Measurements from ENCODE around the gene CADM2. TPM values are rescaled to one million over a fixed set of nuclear protein-coding genes. Genes with fewer than 3 reads are reported as not detected.

Gene CADM2
- total RNA-seq, 1 donor = not detected

DNA sequence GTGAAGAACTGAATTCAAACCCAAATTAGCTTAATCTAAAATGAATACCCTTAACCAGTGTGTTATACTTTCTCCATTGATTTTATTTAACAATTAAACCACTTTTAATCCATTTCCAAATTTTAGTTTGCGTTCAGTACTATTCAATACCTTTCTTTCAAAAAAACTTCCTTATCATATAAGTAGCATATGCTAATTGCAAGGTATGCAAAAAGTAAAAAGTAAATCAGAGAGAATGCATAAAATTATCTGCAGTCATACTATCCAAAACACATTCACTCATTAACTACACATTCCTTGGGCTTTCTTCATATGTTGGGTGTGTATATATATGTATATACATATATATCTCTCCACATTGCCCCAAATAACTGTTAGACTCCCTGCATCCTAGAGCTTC, 208.8 kb downstream of the CADM2 start:
- TF ChIP-seq, protein P1, sequence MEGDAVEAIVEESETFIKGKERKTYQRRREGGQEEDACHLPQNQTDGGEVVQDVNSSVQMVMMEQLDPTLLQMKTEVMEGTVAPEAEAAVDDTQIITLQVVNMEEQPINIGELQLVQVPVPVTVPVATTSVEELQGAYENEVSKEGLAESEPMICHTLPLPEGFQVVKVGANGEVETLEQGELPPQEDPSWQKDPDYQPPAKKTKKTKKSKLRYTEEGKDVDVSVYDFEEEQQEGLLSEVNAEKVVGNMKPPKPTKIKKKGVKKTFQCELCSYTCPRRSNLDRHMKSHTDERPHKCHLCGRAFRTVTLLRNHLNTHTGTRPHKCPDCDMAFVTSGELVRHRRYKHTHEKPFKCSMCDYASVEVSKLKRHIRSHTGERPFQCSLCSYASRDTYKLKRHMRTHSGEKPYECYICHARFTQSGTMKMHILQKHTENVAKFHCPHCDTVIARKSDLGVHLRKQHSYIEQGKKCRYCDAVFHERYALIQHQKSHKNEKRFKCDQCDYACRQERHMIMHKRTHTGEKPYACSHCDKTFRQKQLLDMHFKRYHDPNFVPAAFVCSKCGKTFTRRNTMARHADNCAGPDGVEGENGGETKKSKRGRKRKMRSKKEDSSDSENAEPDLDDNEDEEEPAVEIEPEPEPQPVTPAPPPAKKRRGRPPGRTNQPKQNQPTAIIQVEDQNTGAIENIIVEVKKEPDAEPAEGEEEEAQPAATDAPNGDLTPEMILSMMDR (IDR thresholded peaks at IDR 0.05; ENCODE audit: extremely low read depth, low read depth, low read length) = no peak
- no peaks in the 10 kb centered on the region for H3K9me3 ChIP-seq (ENCODE audit: low read depth, low read length)
- no peaks in the 10 kb centered on the region for H3K4me1 ChIP-seq (ENCODE audit: insufficient read depth, low read length)
- H3K27me3 ChIP-seq (ENCODE audit: insufficient read depth, low read length) = no peaks in the 10 kb centered on the region
- no peak overlapping the region for H3K4me3 ChIP-seq (ENCODE audit: insufficient read depth, low read length)
- H2AFZ ChIP-seq (ENCODE audit: low read length) = no peak overlapping the region
- no peak overlapping the region for H3K4me2 ChIP-seq (ENCODE audit: insufficient read depth, low read length)
- no peaks in the 10 kb centered on the region for H3K79me2 ChIP-seq (ENCODE audit: insufficient read depth, low read length)
- no peak for DNase-seq (ENCODE audit: insufficient read length, low spot score, missing footprints)
- no peaks in the 10 kb centered on the region for H3K36me3 ChIP-seq (ENCODE audit: insufficient read depth, low read length)
- H3K27ac ChIP-seq (ENCODE audit: low read depth, low read length) = no peak overlapping the region
- no peaks in the 10 kb centered on the region for H4K20me1 ChIP-seq (ENCODE audit: insufficient read depth, low read length)

DNA sequence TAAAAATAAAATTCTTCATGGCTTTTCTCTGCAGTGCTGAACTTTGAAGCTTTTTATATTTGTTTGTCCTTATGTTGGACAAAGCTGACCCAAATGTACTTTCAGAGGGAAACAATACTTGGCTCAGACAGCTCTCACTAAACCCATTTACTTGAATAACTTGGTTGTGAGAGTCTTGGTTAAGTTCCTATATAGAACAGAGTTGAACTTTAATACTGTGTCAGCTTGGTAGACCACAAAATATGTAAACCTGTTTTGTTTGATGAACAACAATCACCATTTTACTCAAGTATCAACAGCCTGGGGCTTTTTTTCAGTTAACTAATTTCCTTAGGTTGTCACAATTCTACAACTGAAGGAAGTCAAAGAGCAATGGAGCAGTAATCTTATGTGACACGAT, 211.9 kb downstream of the CADM2 start:
- no peaks in the 10 kb centered on the region for H3K36me3 ChIP-seq (ENCODE audit: insufficient read depth, low read length)
- no peaks in the 10 kb centered on the region for H3K4me1 ChIP-seq (ENCODE audit: insufficient read depth, low read length)
- DNase-seq (ENCODE audit: insufficient read length, low spot score, missing footprints) = no peak
- TF ChIP-seq, protein P1 (IDR thresholded peaks at IDR 0.05; ENCODE audit: extremely low read depth, low read depth, low read length) = no peak
- H3K4me2 ChIP-seq (ENCODE audit: insufficient read depth, low read length) = no peak overlapping the region
- peaks cover 2% of the 10 kb centered on the region for H3K9me3 ChIP-seq (ENCODE audit: low read depth, low read length)
- no peaks in the 10 kb centered on the region for H3K79me2 ChIP-seq (ENCODE audit: insufficient read depth, low read length)
- no peaks in the 10 kb centered on the region for H4K20me1 ChIP-seq (ENCODE audit: insufficient read depth, low read length)
- no peak overlapping the region for H3K27ac ChIP-seq (ENCODE audit: low read depth, low read length)
- no peaks in the 10 kb centered on the region for H3K27me3 ChIP-seq (ENCODE audit: insufficient read depth, low read length)
- H2AFZ ChIP-seq (ENCODE audit: low read length) = no peak overlapping the region
- no peak overlapping the region for H3K4me3 ChIP-seq (ENCODE audit: insufficient read depth, low read length)

DNA sequence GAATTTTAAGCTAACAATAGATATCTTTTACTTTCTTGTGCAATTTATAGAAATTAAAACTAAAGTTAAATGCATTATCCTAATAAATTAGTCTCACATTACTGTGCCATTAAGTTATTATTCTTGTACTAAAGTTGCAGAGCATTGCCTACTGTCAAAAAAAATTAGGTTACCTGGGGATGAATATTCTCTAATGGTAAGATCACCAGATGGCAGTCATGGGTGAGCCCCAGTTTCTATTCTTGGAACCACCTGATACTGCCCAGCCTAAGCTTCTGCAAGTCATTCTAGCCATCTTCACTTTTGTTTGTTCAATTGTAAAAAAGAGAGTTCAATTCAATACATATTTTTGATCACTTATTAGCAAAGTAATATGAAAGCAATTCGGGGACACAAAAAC, 213.2 kb downstream of the CADM2 start:
- no peak for DNase-seq (ENCODE audit: insufficient read length, low spot score, missing footprints)
- H4K20me1 ChIP-seq (ENCODE audit: insufficient read depth, low read length) = no peaks in the 10 kb centered on the region
- no peaks in the 10 kb centered on the region for H3K27me3 ChIP-seq (ENCODE audit: insufficient read depth, low read length)
- no peaks in the 10 kb centered on the region for H3K4me1 ChIP-seq (ENCODE audit: insufficient read depth, low read length)
- no peak overlapping the region for H3K4me2 ChIP-seq (ENCODE audit: insufficient read depth, low read length)
- no peaks in the 10 kb centered on the region for H3K36me3 ChIP-seq (ENCODE audit: insufficient read depth, low read length)
- H2AFZ ChIP-seq (ENCODE audit: low read length) = no peak overlapping the region
- peaks cover 2% of the 10 kb centered on the region for H3K9me3 ChIP-seq (ENCODE audit: low read depth, low read length)
- no peaks in the 10 kb centered on the region for H3K79me2 ChIP-seq (ENCODE audit: insufficient read depth, low read length)
- no peak overlapping the region for H3K27ac ChIP-seq (ENCODE audit: low read depth, low read length)
- H3K4me3 ChIP-seq (ENCODE audit: insufficient read depth, low read length) = no peak overlapping the region
- TF ChIP-seq, protein P1 (IDR thresholded peaks at IDR 0.05; ENCODE audit: extremely low read depth, low read depth, low read length) = no peak

DNA sequence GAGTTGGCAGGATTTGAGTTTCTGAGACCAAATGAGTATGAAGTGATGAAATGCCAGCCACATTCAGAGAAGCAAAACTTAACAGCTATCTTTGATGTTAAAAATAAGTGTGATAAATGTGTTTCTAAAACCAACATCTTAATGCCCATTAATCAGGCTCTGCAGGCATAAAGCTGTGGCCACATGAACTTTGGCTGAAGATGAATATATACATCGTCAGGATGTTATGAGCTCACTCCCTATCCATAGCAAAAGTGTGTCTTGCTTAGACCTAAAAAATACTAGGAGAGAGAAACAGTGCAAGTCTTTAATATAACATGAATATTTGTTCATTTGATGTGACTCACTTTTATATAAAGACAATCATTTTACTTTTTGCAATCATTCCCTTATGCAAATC, 218.0 kb downstream of the CADM2 start:
- Histone ChIP-seq H2AFZ (ENCODE audit: low read length) (no peak overlapping the region), H3K27ac (ENCODE audit: low read depth, low read length) (no peak overlapping the region), H3K4me1 (ENCODE audit: insufficient read depth, low read length) (no peaks in the 10 kb centered on the region), H3K36me3 (ENCODE audit: insufficient read depth, low read length) (no peaks in the 10 kb centered on the region), H3K27me3 (ENCODE audit: insufficient read depth, low read length) (no peaks in the 10 kb centered on the region), H3K79me2 (ENCODE audit: insufficient read depth, low read length) (no peaks in the 10 kb centered on the region), H3K9me3 (ENCODE audit: low read depth, low read length) (peaks cover 2% of the 10 kb centered on the region), H3K4me3 (ENCODE audit: insufficient read depth, low read length) (no peak overlapping the region), H4K20me1 (ENCODE audit: insufficient read depth, low read length) (no peaks in the 10 kb centered on the region), H3K4me2 (ENCODE audit: insufficient read depth, low read length) (no peak overlapping the region)
- TF ChIP-seq, protein P1 (IDR thresholded peaks at IDR 0.05; ENCODE audit: extremely low read depth, low read depth, low read length) = no peak
- DNase-seq (ENCODE audit: insufficient read length, low spot score, missing footprints) = no peak

Measured in osteoblast (primary cell).